ENCODE results near the gene FTO.
"Not testable (repeated sequence)": the region's sequence is repeated elsewhere in the genome, so short reads cannot be mapped to it uniquely, and the experiment has no call there.

Gene FTO

GRCh38 chr16:53703590-53704444 lies at the start of gene FTO, which contains the start of gene RPGRIP1L:
Gene FTO (plus strand): TSS chr16:53704156.
Gene RPGRIP1L (minus strand): TSS chr16:53703859. CDS start chr16:53700723, 3,136 bp downstream.
- peak; percentile 99 for DNase-seq

GRCh38 chr16:53654946-53655345 lies 49.0 kb upstream of the FTO start:
- DNase-seq: no peak

GRCh38 chr16:53662072-53662471 lies 41.9 kb upstream of the FTO start:
- DNase-seq: no peak

DNA sequence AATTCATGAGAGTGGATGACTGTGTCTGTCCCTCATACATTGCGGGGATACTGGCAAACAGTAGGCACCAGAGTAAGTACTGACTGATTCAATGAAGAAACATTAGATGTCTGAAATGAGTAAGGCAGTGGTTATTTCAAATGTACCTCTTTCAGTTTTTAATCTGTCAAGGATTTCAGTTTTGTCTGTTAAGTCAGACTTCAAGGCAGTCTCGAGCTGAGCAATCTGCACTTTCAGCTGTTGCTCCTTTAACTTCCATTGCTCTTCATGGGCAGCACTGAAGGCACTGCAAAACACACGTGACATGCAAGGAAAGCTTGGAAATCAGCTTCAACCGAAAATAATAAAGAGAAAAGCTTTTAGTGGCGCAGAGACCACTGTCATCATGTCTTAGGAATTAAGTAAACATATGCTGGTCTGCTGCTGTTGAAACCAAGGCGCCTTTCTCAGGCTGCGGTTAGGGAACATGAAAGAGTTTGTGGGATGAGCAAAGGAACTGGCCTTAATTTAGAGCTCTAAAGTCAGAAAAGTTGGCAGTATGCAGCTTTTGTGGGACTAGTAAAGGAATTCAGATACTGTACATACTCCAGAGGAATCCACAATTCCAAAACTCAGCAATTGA lies 39.1 kb upstream of the FTO start:
- peak; percentile 99 for DNase-seq

- peak; percentile 84 for DNase-seq
Observed at GRCh38 chr16:53666786-53667415, 37.1 kb upstream of the FTO start.

DNA sequence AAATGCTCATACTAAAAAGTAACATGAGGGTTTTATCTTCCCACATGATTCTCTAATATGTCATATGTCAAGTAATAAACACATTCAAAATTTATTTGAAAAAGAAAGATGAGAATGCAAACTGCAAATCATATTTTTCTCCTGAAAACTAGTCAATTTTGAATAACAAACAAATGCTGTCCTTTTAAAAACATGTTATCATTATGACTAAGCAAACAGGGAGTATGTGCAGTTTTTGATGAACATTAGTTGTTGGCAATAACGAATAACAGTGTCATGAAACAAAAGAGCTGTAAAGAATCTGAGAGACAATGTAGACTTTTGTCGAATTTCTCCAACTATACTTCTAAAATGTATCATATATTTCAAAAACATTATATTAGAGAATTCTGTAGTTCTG lies 35.1 kb upstream of the FTO start:
- no peak for DNase-seq

DNA sequence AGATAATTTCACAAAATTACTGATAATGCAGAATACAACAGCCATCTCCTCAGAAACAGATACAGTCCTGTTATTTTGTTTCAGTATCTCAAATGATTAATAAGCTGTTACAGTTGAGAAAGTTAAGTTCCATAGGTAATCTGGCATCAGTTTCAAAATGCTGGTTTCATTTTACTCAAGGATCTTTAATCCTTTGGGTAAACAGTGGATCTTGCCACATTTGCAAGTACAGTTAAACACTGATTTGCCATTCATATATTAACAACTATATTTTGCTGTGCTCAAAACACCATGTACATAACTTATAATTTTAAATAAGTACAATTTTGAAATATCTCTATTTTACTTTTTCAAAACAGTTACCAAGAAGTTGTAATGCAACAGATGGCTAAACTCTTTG lies 31.5 kb upstream of the FTO start:
- no peak for DNase-seq

- no peak for DNase-seq
Observed at GRCh38 chr16:53673189-53673588, 30.8 kb upstream of the FTO start.

DNA sequence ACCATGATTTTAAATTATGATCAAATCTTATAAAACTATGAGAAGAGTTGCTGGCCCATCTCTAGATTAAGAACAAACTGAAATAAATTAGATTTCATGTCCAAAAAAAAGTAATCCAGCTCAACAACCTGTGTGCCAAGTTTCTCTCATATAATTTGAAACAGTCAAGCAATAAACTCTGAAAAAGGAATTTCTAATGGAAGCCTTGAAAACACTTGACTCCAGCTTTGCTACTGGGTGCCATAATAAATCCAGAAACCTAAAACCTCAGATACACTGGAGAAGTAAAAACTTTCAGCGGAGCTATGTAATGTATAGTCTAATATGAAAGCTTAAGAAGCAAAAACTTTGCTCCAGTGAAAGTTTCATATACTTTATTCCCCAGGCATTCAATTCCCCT lies 25.8 kb upstream of the FTO start:
- DNase-seq: no peak

DNA sequence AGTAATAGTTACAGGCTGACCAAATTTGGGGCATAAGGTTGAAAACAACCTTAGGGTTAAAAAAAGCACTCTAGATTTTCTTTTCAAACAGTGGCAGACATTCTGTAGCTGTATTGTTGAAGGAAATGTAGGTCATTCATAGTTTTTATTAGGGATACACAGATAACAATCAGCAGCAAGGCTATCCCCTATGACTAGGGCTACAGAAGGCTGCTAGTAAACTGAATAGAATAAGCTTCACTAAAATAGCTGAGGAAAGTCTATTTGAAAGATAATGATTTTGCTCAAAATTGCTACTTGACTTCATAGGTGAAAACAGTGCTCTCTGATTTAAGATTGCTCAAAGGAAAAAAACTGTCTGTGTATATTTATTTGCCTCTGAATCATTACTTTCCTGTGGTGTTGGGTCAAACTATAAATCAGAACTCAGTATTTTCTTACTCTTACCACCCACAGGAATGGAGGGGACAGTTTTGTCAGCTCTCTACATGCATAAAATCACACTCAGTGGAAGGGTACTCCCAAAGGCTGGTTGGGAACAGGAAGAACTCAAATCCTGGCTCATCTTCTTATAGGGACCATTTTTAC lies 25.1 kb upstream of the FTO start:
- DNase-seq: peak; percentile 21

DNA sequence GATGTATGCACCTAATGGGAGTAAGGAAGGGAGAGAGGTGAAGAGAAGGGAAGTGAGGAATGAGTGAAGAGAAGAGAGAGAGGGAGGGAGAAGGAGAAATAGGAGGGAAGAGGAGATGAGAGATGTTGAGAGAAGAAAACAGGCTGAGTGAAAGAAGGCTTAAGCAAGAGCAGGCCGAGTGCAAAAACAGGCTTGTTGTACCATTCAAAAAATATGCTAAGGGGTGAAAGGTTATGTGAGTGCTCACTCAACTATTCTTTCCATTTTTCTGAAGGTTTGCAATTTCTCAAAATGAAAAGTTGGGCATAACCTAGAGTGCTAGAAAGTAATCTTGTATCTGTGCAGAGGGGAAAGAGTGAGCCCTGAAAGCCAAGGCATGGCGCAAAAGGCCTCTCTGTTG lies 23.2 kb upstream of the FTO start:
- DNase-seq: no peak

GRCh38 chr16:53681354-53681753 lies 22.6 kb upstream of the FTO start:
- DNase-seq: no peak

GRCh38 chr16:53685334-53685733 lies 18.6 kb upstream of the FTO start:
- not testable (repeated sequence) for DNase-seq

DNA sequence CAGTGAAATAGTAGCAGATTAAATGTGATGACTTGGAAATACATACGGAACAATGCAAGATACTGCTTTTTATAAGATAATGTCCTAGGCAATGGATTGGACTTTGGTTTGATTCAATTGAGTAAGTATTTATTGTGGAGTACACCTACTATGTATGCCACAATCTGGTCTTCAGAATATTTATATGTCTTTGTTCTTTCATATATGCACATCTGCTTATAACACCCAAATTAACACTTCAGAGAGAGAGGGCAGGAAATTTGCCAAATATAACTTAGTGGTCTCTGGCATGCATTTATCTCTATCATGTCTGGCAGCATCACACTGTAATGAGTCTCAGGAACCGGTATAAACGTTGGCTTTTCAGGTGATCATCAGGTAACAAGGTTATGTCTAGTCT lies 17.2 kb upstream of the FTO start:
- DNase-seq: no peak

- DNase-seq: no peak
Observed at GRCh38 chr16:53689636-53690035, 14.3 kb upstream of the FTO start.

DNA sequence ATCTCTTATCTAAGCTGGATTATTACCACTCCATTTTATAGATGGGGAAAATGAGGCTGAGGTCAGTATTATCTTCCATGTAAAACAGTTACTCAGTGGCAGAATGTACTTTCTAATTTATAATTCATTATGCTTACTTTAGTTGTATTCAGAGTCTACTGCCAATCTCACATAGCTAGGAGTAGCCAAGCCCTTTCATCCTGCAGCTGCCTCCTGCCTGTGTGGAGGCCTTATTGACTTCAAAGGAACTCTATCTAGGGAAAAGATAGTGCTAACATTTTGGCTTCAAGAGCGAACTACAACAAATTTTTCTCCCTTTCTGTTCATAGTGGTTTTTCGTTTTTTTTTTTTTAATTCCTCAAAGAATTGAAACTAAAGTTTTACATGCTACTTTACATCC lies 13.2 kb upstream of the FTO start:
- no peak for DNase-seq

- DNase-seq: peak; percentile 60
Observed at GRCh38 chr16:53692146-53692545, 11.8 kb upstream of the FTO start.

GRCh38 chr16:53693320-53693719 lies 10.6 kb upstream of the FTO start:
- peak; percentile 11 for DNase-seq

- DNase-seq: peak; percentile 88
Observed at GRCh38 chr16:53695070-53695469, 8.9 kb upstream of the FTO start.

DNA sequence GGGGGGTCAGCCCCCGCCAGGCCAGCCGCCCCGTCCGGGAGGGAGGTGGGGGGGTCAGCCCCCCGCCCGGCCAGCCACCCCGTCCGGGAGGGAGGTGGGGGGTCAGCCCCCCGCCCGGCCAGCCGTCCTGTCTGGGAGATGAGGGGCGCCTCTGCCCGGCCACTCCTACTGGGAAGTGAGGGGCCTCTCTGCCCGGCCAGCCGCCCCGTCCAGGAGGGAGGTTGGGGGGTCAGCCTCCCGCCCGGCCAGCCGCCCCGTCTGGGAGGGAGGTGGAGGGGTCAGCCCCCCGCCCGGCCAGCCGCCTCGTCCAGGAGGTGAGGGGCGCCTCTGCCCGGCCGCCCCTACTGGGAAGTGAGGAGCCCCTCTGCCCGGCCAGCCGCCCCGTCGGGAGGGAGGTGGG lies 5.7 kb upstream of the FTO start:
- not testable (repeated sequence) for DNase-seq

DNA sequence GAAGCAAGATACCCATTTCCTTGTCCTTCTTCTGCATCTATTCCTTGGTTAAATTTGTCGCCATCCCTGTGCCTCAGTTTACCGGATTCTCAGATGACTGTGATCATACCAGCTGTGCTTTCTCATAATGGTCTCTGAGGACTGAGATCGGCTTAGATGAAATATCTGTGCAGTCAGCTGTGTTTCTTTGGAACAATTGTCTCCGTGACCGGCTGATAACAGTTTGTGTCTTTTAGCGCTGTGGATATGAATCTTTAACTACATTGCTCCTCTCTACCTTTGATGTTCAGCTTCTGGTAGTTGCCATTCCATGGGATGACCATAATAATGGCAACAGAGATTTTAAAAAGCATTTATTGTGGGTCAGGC lies 473 bp downstream of the FTO start:
- no peak for DNase-seq

GRCh38 chr16:53707671-53708070 lies 3.7 kb downstream of the FTO start:
- DNase-seq: no peak

- no peak for DNase-seq
Observed at GRCh38 chr16:53708490-53708889, 4.5 kb downstream of the FTO start.

- DNase-seq: peak; percentile 13
Observed at GRCh38 chr16:53711390-53711789, 7.4 kb downstream of the FTO start.
